C4-2B (cell line): Measurements from ENCODE around the gene PTPRN2.
"Not testable (repeated sequence)": the region's sequence is repeated elsewhere in the genome, so short reads cannot be mapped to it uniquely, and the experiment has no call there.

Experiments
- H3K27ac ChIP-seq: fragments of 450-650 bp; 2 replicates; pipeline ENCODE4 v1.5.1; 2017
- ZFX ChIP-seq: fragments of 450-650 bp; IDR thresholded peaks from 2 replicates; pipeline ENCODE4 v1.6.1; 2017
- TF ChIP-seq, protein P1 (sequence below): fragments of 450-650 bp; conservative IDR thresholded peaks from 2 replicates; pipeline ENCODE4 v1.5.1; 2017; ENCODE audit warnings: mild to moderate bottlenecking

The PTPRN2 gene

DNA sequence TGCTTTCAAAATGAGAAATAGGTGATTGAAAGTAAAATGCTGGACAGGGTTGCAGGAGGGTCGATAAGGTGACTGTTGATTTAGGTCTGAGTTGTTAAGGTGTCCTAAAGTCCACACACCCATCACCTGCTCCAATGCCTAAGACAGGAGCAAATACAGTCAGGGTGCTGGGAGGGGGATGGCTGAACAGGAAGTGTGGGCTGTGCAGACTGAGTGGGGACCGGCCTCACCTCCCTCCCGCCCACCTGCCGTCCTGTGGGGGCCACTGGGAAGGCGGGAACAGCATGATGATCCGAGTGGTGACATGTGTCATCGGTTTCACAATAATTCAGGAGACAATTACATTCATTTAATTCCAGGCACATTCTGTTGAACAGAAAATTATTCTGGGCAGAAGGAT is 990.1 kb downstream of the PTPRN2 start:
- H3K27ac ChIP-seq: no peak overlapping the region

DNA sequence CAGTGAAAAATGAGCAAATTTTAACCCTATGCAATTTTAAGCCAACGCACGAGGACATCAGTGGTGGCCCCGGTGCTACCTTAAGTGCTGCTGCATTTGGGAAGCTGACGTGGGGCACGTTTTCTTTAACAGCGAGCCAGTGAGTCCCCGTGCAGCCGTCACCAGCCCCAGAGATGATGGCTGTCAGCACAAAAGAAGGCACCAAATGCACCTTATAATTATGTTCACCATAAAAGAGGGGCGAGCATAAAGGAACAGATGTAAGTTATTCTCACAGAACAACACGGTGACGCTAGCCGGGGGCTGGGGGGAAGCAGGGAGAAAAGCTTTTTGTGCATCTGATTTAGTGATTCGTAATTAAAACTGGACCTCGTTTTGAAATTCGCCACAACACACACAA is 990.7 kb downstream of the PTPRN2 start:
- no peak for TF ChIP-seq ZFX
- TF ChIP-seq, protein P1, sequence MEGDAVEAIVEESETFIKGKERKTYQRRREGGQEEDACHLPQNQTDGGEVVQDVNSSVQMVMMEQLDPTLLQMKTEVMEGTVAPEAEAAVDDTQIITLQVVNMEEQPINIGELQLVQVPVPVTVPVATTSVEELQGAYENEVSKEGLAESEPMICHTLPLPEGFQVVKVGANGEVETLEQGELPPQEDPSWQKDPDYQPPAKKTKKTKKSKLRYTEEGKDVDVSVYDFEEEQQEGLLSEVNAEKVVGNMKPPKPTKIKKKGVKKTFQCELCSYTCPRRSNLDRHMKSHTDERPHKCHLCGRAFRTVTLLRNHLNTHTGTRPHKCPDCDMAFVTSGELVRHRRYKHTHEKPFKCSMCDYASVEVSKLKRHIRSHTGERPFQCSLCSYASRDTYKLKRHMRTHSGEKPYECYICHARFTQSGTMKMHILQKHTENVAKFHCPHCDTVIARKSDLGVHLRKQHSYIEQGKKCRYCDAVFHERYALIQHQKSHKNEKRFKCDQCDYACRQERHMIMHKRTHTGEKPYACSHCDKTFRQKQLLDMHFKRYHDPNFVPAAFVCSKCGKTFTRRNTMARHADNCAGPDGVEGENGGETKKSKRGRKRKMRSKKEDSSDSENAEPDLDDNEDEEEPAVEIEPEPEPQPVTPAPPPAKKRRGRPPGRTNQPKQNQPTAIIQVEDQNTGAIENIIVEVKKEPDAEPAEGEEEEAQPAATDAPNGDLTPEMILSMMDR: no peak
- no peak overlapping the region for H3K27ac ChIP-seq

More for the DNA sequence above, 990.1 kb downstream of the PTPRN2 start:
- TF ChIP-seq, protein P1: no peak
- no peak for TF ChIP-seq ZFX

- no peak for TF ChIP-seq ZFX
- TF ChIP-seq, protein P1: no peak
- no peak overlapping the region for H3K27ac ChIP-seq
These were observed 991.2 kb downstream of the PTPRN2 start for GRCh38 chr7:157596471-157596870.

GRCh38 chr7:157596026-157596425 is 991.6 kb downstream of the PTPRN2 start:
- no peak overlapping the region for H3K27ac ChIP-seq
- TF ChIP-seq, protein P1: no peak
- TF ChIP-seq ZFX: no peak

DNA sequence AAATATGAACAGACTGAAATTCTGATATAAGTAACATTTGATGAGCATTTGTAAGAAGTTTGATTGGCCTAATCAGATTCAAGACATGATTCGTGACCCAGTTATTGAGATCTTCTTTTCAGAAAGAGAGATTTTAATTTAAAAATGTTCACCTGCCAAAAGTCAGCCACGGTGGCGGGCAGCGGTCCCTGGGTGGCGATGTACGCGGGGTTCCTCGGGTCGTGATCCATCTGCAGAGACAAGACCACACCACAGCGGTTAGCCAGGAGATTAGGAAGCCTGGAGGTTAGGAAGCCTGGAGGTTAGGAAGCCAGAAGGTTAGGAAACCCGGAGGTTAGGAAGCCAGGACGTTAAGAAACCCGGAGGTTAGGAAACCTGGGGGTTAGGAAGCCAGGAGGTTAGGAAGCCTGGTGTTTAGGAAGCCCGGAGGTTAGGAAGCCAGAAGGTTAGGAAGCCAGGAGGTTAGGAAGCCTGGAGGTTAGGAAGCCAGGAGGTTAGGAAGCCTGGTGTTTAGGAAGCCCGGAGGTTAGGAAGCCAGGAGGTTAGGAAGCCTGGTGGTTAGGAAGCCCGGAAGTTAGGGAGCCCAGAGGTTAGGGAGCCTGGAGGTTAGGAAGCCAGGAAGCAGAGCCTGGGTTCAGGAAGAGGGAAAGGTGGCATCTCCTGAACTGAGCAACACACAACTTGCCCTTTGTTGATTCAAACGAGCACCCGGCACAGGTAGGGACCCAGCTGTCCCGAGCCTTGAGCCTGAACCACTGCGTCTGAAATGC is 992.4 kb downstream of the PTPRN2 start:
- no peak overlapping the region for H3K27ac ChIP-seq
- TF ChIP-seq, protein P1: no peak
- TF ChIP-seq ZFX: no peak

- TF ChIP-seq, protein P1: no peak
- TF ChIP-seq ZFX: no peak
These were observed 993.3 kb downstream of the PTPRN2 start for GRCh38 chr7:157594306-157594705.

GRCh38 chr7:157593541-157593940 is 994.1 kb downstream of the PTPRN2 start:
- TF ChIP-seq, protein P1: no peak
- no peak for TF ChIP-seq ZFX
- no peak overlapping the region for H3K27ac ChIP-seq

More at GRCh38 chr7:157594306-157594705, 993.3 kb downstream of the PTPRN2 start:
- no peak overlapping the region for H3K27ac ChIP-seq

GRCh38 chr7:157592636-157593320 is 994.8 kb downstream of the PTPRN2 start:
- H3K27ac ChIP-seq: not testable (repeated sequence)
